ENCODE measurements around the gene WIPF2. TPM values are rescaled to one million over a fixed set of nuclear protein-coding genes. Genes with fewer than 3 reads are reported as not detected.

Gene WIPF2
- total RNA-seq, result 10 to 100 TPM; 12.6 to 27.0 TPM

- intact Hi-C loops (cut with DNase I), result loop anchor here (5.0 kb wide), 1 partner anchor 68 kb away; the partner anchor contains the start of gene CDC6
- peak within 1 kb of the TSS; percentile 58 to 78 for H3K4me3 ChIP-seq
- no peaks in the 10 kb centered on the region for H3K36me3 ChIP-seq
- 1% methylated on average over 59 of the region's 59 CpGs for WGBS
- H3K4me1 ChIP-seq (replicated peaks), result no peaks in the 10 kb centered on the region
- no peaks in the 10 kb centered on the region for H3K9me3 ChIP-seq
- H3K27ac ChIP-seq, result peak within 1 kb of the TSS; percentile 93 to 95
- DNase-seq (ENCODE audit: low spot score), result peak; percentile 96
- H3K27me3 ChIP-seq (replicated peaks; ENCODE audit: insufficient read depth), result no peaks in the 10 kb centered on the region
- TF ChIP-seq POLR2A (IDR thresholded peaks at IDR 0.05) (peak; percentile 81), CTCF (IDR thresholded peaks at IDR 0.05) (peak; percentile 73 to 95 (median 90)), POLR2AphosphoS5 (IDR thresholded peaks at IDR 0.05) (peak; percentile 98)
These were observed at the start of gene WIPF2 for GRCh38 chr17:40218740-40219593. WIPF2 (plus strand) TSS chr17:40219304; CDS start chr17:40256460, 37,156 bp downstream.

GRCh38 chr17:40170325-40170724 lies 48.8 kb upstream of the WIPF2 start:
- WGBS, result 91% methylated on average over 2 of the region's 2 CpGs
- DNase-seq (ENCODE audit: low spot score), result no peak
- Histone ChIP-seq H3K4me3 (no peak overlapping the region), H3K4me1 (replicated peaks) (no peaks in the 10 kb centered on the region), H3K36me3 (peaks cover 0 to 18% of the 10 kb centered on the region in 2 donors), H3K27me3 (replicated peaks; ENCODE audit: insufficient read depth) (no peaks in the 10 kb centered on the region), H3K27ac (no peak overlapping the region), H3K9me3 (no peaks in the 10 kb centered on the region)
- TF ChIP-seq POLR2A (IDR thresholded peaks at IDR 0.05) (no peak), CTCF (IDR thresholded peaks at IDR 0.05) (no peak), POLR2AphosphoS5 (IDR thresholded peaks at IDR 0.05) (no peak)
- intact Hi-C loops (cut with DNase I), result no loop called here

GRCh38 chr17:40171750-40172149 lies 47.4 kb upstream of the WIPF2 start:
- Histone ChIP-seq H3K9me3 (no peaks in the 10 kb centered on the region), H3K4me1 (replicated peaks) (peaks cover 3% of the 10 kb centered on the region), H3K4me3 (no peak overlapping the region), H3K27me3 (replicated peaks; ENCODE audit: insufficient read depth) (no peaks in the 10 kb centered on the region), H3K36me3 (peaks cover 0 to 18% of the 10 kb centered on the region in 2 donors), H3K27ac (no peak overlapping the region)
- intact Hi-C loops (cut with DNase I), result no loop called here
- WGBS, result 76% methylated on average over 1 of the region's 1 CpG
- TF ChIP-seq CTCF (IDR thresholded peaks at IDR 0.05) (no peak), POLR2AphosphoS5 (IDR thresholded peaks at IDR 0.05) (no peak), POLR2A (IDR thresholded peaks at IDR 0.05) (no peak)
- DNase-seq (ENCODE audit: low spot score), result no peak

GRCh38 chr17:40173091-40173777 lies 45.9 kb upstream of the WIPF2 start:
- H3K4me1 ChIP-seq (replicated peaks), result peaks cover 7% of the 10 kb centered on the region
- no peak for DNase-seq (ENCODE audit: low spot score)
- no peak overlapping the region for H3K27ac ChIP-seq
- H3K27me3 ChIP-seq (replicated peaks; ENCODE audit: insufficient read depth), result no peaks in the 10 kb centered on the region
- WGBS, result 92% methylated on average over 4 of the region's 4 CpGs
- intact Hi-C loops (cut with DNase I), result no loop called here
- TF ChIP-seq POLR2A (IDR thresholded peaks at IDR 0.05) (no peak), POLR2AphosphoS5 (IDR thresholded peaks at IDR 0.05) (no peak), CTCF (IDR thresholded peaks at IDR 0.05) (no peak)
- no peak overlapping the region for H3K4me3 ChIP-seq
- peaks cover 0 to 9% of the 10 kb centered on the region in 2 donors for H3K36me3 ChIP-seq
- H3K9me3 ChIP-seq, result no peaks in the 10 kb centered on the region
